Tibial nerve (tissue), 3 donors: Measurements from ENCODE around the gene DPF1.

Source experiments
- CTCF ChIP-seq, 5 experiments: fragments of 200-600 bp in 3 of 5; fragments of 450-650 bp in 2 of 5; sonication (generic) in 3 of 5; IDR thresholded peaks; one replicate each; pipeline ENCODE4 v1.5.1; 2016 to 2019; ENCODE audit warnings: antibody characterized with exemption in 5 of 5, mild to moderate bottlenecking in 3 of 5, moderate library complexity in 2 of 5
- POLR2A ChIP-seq, 2 donors: fragments of 450-650 bp; IDR thresholded peaks; one replicate each; pipeline ENCODE4 v1.6.1; 2017; ENCODE audit warnings: antibody characterized with exemption in 2 of 2, mild to moderate bottlenecking in 2 of 2, moderate library complexity in 2 of 2

GRCh38 chr19:38211151-38211591, 12.9 kb downstream of the DPF1 start:
- TF ChIP-seq CTCF (IDR thresholded peaks at IDR 0.05): no peak
- TF ChIP-seq POLR2A (IDR thresholded peaks at IDR 0.05): no peak
